NCI-H526 treated with DMSO at 0.1 percent for 48 hours (cell line): Measurements from ENCODE around the gene EIF4G3.
"Not testable (repeated sequence)": the region's sequence is repeated elsewhere in the genome, so short reads cannot be mapped to it uniquely, and the experiment has no call there.

Experiments used
- DNase-seq: peaks from one replicate; lab custom pipeline; 2025; lab: John Stamatoyannopoulos, UW

EIF4G3 gene

GRCh38 chr1:21067551-21068227, 109.0 kb downstream of the EIF4G3 start:
- DNase-seq, result no peak

DNA sequence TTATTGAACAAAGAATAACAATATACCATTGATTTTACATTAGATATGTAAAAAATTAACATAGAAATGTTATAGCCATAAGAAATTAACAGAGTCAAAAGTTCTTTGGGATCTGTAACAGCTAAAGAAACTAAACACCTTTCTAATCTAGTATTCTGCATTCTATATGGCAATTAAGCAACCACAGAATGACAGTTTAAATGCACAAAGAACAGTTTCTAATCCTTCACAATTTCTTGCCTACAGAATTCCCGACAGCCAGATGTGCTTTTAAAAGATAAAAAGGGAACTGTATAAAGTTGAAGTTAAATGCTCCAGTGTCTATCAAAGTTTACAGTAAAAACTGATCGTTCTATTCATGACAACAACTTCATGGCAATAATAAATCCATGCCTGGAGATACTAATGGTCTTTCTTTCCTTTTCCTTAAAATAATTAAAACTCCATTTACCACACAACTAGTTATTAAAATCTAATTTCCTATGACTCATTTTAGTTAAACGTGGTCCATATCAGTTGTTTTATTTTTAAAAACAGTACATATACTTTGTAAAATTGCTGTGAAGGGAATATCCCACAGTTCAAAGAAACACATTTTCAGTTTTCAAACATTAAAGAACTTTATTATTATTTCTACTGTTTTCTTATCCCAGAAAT, 110.2 kb downstream of the EIF4G3 start:
- DNase-seq, result peak; percentile 3

DNA sequence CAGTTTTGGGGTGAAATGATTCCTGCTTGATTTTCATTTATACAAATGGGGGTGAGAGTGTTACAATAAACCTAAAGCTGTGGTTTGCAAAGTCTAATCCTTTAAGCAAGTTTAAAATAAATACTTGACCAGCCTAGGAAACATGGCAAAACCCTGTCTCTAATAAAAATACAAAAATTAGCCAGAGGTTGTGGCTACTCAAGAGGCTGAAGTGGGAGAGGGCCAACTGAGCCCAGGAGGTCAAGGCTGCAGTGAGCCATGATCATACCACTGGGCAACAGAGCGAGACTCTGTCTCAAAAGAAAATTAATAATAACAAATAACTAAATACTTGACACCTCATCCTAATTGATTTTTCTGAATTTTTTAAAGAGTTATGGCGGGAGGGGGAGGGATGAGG, 110.8 kb downstream of the EIF4G3 start:
- DNase-seq, result no peak

DNA sequence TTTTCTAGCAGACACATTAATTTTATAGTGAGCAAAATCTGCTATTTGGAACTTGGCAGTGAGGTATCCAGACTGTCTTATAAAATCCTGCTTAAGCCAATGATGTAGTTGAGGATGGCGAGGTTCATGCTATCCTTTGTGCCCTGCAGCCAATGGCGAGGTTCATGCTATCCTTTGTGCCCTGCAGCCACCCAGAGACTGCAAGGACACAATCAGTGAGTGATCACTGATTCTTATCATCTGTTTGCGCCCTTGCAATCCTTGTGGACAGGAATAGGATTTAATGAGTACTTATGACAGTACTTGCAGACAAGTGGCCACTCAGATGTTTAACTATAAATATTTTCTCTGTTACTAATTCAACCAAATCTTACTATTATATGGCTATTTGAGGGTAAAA, 112.6 kb downstream of the EIF4G3 start:
- no peak for DNase-seq

DNA sequence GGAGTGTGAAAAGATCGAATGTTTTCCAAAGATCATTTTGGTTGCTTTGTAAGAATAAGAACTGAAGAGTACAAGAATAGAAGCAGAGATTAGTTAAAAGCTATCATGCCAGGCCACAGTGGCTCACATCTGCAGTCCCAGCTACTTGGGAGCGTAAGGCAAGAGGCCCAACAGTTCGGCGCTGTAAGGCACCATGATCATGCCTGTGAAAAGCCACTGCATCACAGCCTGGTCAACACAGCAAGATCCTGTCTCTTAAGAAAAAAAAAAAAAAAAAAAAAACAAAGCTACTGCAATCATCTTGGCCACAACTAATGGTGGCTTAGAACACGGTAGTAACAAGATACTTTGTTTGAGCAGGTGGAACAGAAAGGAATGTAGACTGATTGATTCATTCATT, 116.2 kb downstream of the EIF4G3 start:
- no peak for DNase-seq

- no peak for DNase-seq
These were observed 117.7 kb downstream of the EIF4G3 start for GRCh38 chr1:21059021-21059420.

GRCh38 chr1:21058035-21058793, 118.5 kb downstream of the EIF4G3 start:
- no peak for DNase-seq

- DNase-seq, result not testable (repeated sequence)
These were observed 123.3 kb downstream of the EIF4G3 start for GRCh38 chr1:21053189-21053928.

- no peak for DNase-seq
These were observed 124.7 kb downstream of the EIF4G3 start for GRCh38 chr1:21052034-21052433.

DNA sequence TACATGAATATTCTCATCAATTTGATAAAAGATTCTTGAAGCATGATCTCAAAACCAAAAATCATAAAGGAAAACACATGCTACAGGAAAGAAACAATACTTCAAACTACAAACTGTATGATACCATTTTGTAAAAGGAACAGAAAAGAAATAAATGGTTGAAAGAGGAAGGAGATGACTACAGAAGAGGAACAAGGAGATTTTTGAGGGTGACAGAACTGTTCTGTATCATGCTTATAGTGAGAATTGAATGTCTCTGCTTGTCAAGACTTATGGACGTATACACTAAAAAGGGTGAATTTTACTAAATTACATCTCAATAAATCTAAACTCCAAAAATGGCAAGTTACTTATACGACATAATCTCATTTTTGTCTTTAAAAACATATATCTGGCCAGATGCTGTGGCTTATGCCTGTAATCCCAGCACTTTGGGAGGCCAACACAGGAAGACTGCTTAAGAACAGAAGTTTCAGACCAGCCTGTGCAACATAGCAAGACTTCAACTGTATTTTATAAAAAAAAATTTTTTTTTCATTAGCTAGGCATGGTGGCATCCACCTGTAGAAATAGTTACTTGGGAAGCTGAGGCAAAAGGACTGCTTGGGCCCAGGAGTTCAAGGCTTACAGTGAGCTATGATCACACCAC, 125.4 kb downstream of the EIF4G3 start:
- no peak for DNase-seq

- DNase-seq, result no peak
These were observed 126.7 kb downstream of the EIF4G3 start for GRCh38 chr1:21050031-21050430.

GRCh38 chr1:21048462-21048861, 128.2 kb downstream of the EIF4G3 start:
- DNase-seq, result no peak

- DNase-seq, result no peak
These were observed 130.6 kb downstream of the EIF4G3 start for GRCh38 chr1:21046132-21046531.

GRCh38 chr1:21045351-21045750, 131.3 kb downstream of the EIF4G3 start:
- no peak for DNase-seq

- DNase-seq, result no peak
These were observed 133.6 kb downstream of the EIF4G3 start for GRCh38 chr1:21042929-21043605.

GRCh38 chr1:21041541-21041940, 135.2 kb downstream of the EIF4G3 start:
- no peak for DNase-seq

DNA sequence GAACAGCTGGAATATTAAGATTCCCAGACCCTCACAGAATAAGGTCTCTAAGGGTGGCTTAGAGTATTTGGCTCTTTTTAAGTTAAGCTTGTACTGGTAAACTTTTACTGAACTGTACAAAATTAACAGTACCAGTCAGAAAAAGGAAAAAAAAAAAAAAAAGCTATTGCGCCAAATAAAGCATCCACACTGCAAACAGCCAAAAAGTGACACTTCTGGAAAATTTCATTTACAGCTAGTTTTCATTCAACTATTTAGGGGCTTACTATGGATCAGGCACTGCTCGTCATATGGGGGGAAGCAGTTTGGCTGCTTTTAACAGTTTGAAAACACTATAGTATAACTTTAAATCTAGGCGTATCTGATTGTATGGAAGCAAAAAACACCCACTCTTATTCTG, 139.6 kb downstream of the EIF4G3 start:
- no peak for DNase-seq

DNA sequence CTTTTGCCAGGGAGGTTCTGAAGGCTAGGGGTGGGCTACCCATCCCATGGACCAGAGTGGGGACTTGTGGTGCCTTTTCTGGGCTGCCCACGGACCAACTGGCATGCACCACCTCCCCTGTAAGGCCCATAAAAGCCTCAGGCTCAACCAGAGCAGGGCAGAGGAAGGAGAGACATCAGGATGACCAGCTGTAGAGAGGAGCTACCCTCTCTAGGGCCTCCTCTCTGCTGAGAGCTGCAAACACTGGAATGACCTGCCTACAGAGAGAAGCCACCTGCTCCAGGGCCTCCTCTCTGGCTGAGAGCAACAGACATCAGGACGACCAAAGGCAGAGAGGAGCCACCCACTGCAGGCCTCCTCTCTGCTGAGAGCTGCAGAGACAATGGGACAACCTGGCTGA, 140.9 kb downstream of the EIF4G3 start:
- no peak for DNase-seq

GRCh38 chr1:21034725-21035628, 141.7 kb downstream of the EIF4G3 start:
- DNase-seq, result no peak

DNA sequence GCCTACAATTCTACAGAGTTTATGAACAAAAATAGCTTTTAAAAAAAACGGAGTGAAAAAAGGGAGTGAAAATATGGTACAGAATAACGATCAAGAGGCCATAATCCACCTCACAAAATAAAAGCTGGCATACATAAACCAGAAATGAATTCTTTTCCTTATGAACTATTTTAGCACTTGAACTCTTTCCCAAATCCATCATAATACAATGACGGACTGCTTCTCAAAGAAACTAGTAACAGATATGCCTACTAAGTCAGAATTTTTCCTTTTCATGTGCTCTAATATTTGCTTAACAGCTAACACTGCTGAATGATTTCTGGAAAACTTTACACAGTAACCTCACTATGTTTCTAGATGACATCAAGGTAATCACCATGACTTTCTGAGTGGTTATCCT, 144.0 kb downstream of the EIF4G3 start:
- no peak for DNase-seq
